Loucy (cell line): ENCODE results near the gene TXNRD1.

ENCODE experiments used
- H2AFZ ChIP-seq: fragments of 200-600 bp; sonication (generic); 2 replicates; pipeline ENCODE4 v1.6.0; 2016; ENCODE audit warnings: antibody characterized with exemption, mild to moderate bottlenecking, low read length, moderate library complexity
- H3F3A ChIP-seq: fragments of 200-600 bp; 2 replicates; pipeline ENCODE4 v1.6.0; 2016; ENCODE audit warnings: antibody characterized with exemption, low read depth, mild to moderate bottlenecking
- H3K27me3 ChIP-seq: fragments of 200-600 bp; sonication (generic); 2 replicates; pipeline ENCODE4 v1.6.1; 2014; ENCODE audit warnings: low read length, mild to moderate bottlenecking; ENCODE audit not compliant: insufficient read depth, poor library complexity, severe bottlenecking
- H3K36me3 ChIP-seq: fragments of 200-600 bp; sonication (generic); 2 replicates; pipeline ENCODE4 v1.6.1; 2016; ENCODE audit warnings: low read length; ENCODE audit not compliant: insufficient read depth
- H3K4me1 ChIP-seq: fragments of 200-600 bp; sonication (generic); 2 replicates; pipeline ENCODE4 v1.5.1; 2014; ENCODE audit warnings: low read length, mild to moderate bottlenecking; ENCODE audit not compliant: insufficient read depth, poor library complexity, severe bottlenecking
- H3K4me2 ChIP-seq: fragments of 200-600 bp; sonication (generic); 2 replicates; pipeline ENCODE4 v1.6.0; 2014; ENCODE audit warnings: antibody characterized with exemption, low read length, low read depth, mild to moderate bottlenecking; ENCODE audit not compliant: poor library complexity, severe bottlenecking
- H3K4me3 ChIP-seq: fragments of 200-600 bp; sonication (generic); 2 replicates; pipeline ENCODE4 v1.5.1; 2014; ENCODE audit warnings: low read length, mild to moderate bottlenecking, mixed read lengths; ENCODE audit not compliant: poor library complexity, severe bottlenecking
- H3K79me2 ChIP-seq: fragments of 200-600 bp; sonication (generic); 2 replicates; pipeline ENCODE4 v1.6.1; 2014; ENCODE audit warnings: low read length; ENCODE audit not compliant: insufficient read depth
- H3K9ac ChIP-seq: fragments of 200-600 bp; sonication (generic); 2 replicates; pipeline ENCODE4 v1.6.0; 2014; ENCODE audit warnings: mild to moderate bottlenecking, low read depth, low read length, moderate library complexity; ENCODE audit not compliant: poor library complexity, severe bottlenecking
- H3K9me2 ChIP-seq: fragments of 200-600 bp; sonication (generic); replicated peaks from 2 replicates; pipeline ENCODE4 v1.6.1; 2016; ENCODE audit warnings: low read depth, low read length, mixed read lengths
- H3K9me3 ChIP-seq: fragments of 200-600 bp; sonication (generic); 2 replicates; pipeline ENCODE4 v1.6.1; 2014; ENCODE audit warnings: mild to moderate bottlenecking, antibody characterized with exemption, low read length, low read depth; ENCODE audit not compliant: insufficient read depth
- H4K20me1 ChIP-seq: fragments of 200-600 bp; sonication (generic); 2 replicates; pipeline ENCODE4 v1.6.0; 2014; ENCODE audit warnings: antibody characterized with exemption, low read length, mild to moderate bottlenecking; ENCODE audit not compliant: insufficient read depth, poor library complexity, severe bottlenecking
- EZH2phosphoT487 ChIP-seq: fragments of 200-600 bp; IDR thresholded peaks from 2 replicates; pipeline ENCODE4 v1.6.1; 2018; ENCODE audit warnings: antibody characterized with exemption, mild to moderate bottlenecking, moderate library complexity, borderline replicate concordance
- TF ChIP-seq, protein P1 (sequence below): fragments of 200-600 bp; sonication (generic); conservative IDR thresholded peaks from 2 replicates; pipeline ENCODE4 v1.5.1; 2014; ENCODE audit warnings: mild to moderate bottlenecking, antibody characterized with exemption, low read length

Gene TXNRD1

DNA sequence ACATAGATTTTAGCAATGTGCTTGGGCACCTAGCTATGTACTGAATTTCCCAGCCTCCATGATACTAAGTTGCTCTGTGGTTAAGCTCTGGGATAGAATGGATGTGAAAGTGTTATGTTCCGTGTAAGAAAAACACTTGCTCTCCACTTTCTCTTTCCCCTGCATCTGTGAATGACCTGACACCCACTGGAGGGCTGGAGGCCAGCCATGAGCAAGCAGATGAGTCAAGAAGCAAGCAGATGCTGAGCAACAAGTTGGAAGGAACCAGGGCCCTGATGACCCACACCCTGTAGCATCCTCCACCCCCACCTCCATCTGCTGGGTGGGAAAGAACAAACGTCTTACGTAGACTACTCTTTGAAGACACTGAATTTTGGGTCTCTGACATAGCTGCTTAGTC lies 144.6 kb downstream of the TXNRD1 start:
- Histone ChIP-seq H3K4me3 (no peak overlapping the region), H3K9me2 (no peaks in the 10 kb centered on the region), H3K9ac (no peak overlapping the region), H3K4me2 (no peak overlapping the region), H2AFZ (no peak overlapping the region), H4K20me1 (no peaks in the 10 kb centered on the region), H3K36me3 (peaks cover 1% of the 10 kb centered on the region; the same call in 1 of the 2 replicates), H3F3A (no peaks in the 10 kb centered on the region), H3K79me2 (no peaks in the 10 kb centered on the region), H3K27me3 (no peaks in the 10 kb centered on the region), H3K9me3 (no peaks in the 10 kb centered on the region), H3K4me1 (no peaks in the 10 kb centered on the region)
- TF ChIP-seq EZH2phosphoT487, result no peak
- TF ChIP-seq, protein P1, sequence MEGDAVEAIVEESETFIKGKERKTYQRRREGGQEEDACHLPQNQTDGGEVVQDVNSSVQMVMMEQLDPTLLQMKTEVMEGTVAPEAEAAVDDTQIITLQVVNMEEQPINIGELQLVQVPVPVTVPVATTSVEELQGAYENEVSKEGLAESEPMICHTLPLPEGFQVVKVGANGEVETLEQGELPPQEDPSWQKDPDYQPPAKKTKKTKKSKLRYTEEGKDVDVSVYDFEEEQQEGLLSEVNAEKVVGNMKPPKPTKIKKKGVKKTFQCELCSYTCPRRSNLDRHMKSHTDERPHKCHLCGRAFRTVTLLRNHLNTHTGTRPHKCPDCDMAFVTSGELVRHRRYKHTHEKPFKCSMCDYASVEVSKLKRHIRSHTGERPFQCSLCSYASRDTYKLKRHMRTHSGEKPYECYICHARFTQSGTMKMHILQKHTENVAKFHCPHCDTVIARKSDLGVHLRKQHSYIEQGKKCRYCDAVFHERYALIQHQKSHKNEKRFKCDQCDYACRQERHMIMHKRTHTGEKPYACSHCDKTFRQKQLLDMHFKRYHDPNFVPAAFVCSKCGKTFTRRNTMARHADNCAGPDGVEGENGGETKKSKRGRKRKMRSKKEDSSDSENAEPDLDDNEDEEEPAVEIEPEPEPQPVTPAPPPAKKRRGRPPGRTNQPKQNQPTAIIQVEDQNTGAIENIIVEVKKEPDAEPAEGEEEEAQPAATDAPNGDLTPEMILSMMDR, result no peak

DNA sequence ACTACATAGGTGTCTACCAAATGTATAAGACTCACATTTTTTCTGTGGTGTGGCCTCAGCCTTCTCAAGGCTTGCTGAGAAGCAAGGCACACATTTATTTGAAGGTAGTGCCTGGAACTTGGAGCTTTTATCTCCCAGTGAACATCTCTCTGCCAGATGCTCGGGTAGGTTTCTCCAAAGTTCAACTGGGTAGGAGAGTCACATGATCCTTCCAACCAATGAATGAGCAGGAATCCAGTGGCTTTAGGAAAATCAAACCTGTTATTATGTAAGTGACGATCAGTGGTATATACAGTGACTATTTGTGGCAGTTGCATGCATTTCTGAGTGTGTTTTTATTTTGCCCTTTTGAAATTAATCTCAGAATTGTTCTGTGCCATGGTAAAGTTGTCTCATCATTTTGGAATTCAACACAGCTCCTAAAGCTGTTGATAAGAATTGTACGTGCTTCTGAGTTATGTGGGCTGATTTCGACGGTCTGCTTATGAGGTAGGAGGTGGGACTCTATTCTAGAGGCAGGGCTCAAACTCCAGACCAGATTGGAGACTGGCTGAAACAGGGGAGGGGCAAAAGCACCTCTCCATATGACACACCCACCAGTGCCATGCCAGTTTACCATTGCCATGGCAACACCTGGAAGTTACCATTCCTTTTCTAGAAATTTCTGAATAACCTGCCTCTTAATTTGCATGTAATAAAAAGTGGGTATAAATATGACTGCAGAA lies 145.6 kb downstream of the TXNRD1 start:
- no peaks in the 10 kb centered on the region for H3K4me1 ChIP-seq
- H4K20me1 ChIP-seq, result no peaks in the 10 kb centered on the region
- H2AFZ ChIP-seq, result no peak overlapping the region
- TF ChIP-seq, protein P1, result no peak
- TF ChIP-seq EZH2phosphoT487, result no peak
- no peaks in the 10 kb centered on the region for H3K9me3 ChIP-seq
- no peaks in the 10 kb centered on the region for H3K9me2 ChIP-seq
- H3F3A ChIP-seq, result no peaks in the 10 kb centered on the region
- H3K36me3 ChIP-seq, result no peaks in the 10 kb centered on the region
- H3K27me3 ChIP-seq, result no peaks in the 10 kb centered on the region
- no peak overlapping the region for H3K4me2 ChIP-seq
- H3K9ac ChIP-seq, result no peak overlapping the region
- no peak overlapping the region for H3K4me3 ChIP-seq
- H3K79me2 ChIP-seq, result no peaks in the 10 kb centered on the region

DNA sequence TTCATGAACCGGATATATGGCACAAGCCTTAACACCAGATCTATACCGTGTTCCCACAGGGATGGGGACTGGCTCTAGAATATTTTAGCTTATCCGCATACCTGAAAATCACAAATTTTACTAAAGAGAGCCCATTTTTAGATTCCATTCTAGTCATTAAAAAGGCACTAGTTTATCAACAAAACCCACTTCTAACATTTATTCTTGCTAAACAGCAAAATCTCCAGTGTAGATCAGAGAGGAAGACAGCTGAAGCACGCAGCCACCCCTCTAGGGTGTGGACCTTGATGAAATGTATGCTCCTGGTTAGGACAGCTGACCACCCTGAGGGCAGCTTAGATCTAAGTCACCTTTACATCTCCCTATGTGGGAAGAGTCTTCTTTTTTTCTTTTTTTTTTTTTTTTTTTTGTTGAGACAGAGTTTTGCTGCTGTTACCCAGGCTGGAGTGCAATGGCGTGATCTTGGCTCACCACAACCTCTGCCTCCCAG lies 150.4 kb downstream of the TXNRD1 start:
- no peaks in the 10 kb centered on the region for H3K79me2 ChIP-seq

More for the DNA sequence above, 150.4 kb downstream of the TXNRD1 start:
- no peaks in the 10 kb centered on the region for H3K9me3 ChIP-seq
- no peak overlapping the region for H2AFZ ChIP-seq
- no peaks in the 10 kb centered on the region for H3F3A ChIP-seq
- no peaks in the 10 kb centered on the region for H3K36me3 ChIP-seq
- H3K4me1 ChIP-seq, result no peaks in the 10 kb centered on the region
- H3K27me3 ChIP-seq, result no peaks in the 10 kb centered on the region
- no peaks in the 10 kb centered on the region for H4K20me1 ChIP-seq
- H3K9ac ChIP-seq, result no peak overlapping the region
- no peaks in the 10 kb centered on the region for H3K9me2 ChIP-seq
- no peak overlapping the region for H3K4me3 ChIP-seq
- no peak overlapping the region for H3K4me2 ChIP-seq
- TF ChIP-seq, protein P1, result no peak
- TF ChIP-seq EZH2phosphoT487, result no peak
